Measurements from ENCODE around the gene CUL3. TPM values are rescaled to one million over a fixed set of nuclear protein-coding genes. Genes with fewer than 3 reads are reported as not detected.
"Not testable (repeated sequence)": the region's sequence is repeated elsewhere in the genome, so short reads cannot be mapped to it uniquely, and the experiment has no call there.

The CUL3 gene
- total RNA-seq, 1 donor from 2014 or later = 79.0 TPM

DNA sequence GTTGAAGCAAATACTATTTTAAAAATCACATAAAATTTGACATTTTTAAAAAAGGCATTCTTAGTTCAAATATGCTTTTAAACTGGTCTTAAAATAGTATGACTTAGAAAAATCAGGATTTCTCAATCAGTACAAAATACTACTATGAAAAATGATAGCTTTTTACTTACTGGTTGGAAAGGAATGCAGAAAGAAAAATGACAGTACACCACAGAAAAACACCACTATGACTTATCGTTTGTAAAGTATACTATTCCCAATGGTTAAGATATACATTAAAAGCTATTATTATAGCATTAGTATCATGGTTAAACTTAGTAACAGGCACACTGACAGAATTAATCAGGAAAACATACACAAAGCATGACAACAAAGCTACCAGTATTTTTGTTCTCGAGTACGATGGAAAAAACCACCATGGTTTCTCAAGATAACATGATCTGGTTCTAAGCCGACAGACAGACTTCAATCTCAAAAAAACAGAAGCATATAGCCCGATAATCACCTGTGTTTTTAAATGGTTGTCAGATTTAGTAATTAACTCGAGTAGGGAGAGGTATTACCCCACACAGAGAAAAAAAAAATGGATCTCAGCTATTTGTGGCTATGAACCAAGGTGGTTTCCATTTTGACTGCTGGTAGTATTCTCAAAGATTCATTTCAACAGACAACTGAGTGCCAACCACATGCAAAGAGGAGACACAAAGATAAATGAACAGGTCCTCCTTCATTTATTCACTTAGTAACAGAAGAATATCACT, 39.1 kb downstream of the CUL3 start:
- intact Hi-C loops (cut with micrococcal nuclease) = no loop called here

DNA sequence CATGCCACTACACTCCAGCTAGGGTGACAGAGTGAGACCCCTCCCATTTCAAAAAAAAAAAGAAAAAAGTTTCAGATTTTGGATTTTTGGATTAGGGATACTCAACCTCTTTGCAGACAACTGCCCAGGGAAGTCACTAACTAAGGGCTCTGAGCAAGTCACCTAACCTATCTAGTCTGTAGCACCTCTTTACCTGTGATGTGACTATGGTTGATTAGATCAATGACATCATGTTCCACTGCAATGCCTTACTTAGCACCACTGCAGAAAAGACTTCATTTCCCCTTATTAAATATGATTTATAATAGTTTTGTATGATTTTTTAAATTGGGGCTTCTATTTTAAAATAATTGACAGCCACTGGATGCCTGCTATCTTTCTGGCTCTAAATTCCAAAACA, 41.2 kb downstream of the CUL3 start:
- intact Hi-C loops (cut with micrococcal nuclease) = no loop called here

DNA sequence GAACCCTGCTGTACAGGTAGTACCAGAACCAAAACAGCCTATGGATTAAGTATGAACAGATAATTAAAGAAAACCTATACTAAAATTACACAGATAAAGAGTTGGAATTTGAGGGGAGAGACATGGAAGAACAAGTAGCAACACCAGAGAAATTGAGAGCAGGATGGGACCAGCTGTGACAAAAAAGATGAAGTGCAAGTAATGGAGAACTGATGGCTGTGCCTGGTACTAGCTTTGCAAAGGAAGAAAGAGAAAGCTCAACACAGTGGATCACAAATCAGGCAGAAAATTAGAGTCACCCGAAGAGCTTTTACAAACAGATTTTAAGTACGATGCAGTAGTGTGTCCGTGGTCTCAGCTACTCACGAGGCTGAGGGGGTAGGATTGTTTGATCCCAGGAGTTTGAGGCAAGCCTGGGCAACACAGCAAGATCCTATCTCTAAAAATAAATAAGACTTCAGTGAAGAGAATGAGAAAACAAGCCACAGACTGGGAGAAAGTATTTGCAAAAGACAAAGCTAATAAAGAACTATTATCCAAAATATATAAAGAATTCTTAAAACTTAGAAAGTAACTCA, 46.5 kb downstream of the CUL3 start:
- intact Hi-C loops (cut with micrococcal nuclease) = no loop called here

DNA sequence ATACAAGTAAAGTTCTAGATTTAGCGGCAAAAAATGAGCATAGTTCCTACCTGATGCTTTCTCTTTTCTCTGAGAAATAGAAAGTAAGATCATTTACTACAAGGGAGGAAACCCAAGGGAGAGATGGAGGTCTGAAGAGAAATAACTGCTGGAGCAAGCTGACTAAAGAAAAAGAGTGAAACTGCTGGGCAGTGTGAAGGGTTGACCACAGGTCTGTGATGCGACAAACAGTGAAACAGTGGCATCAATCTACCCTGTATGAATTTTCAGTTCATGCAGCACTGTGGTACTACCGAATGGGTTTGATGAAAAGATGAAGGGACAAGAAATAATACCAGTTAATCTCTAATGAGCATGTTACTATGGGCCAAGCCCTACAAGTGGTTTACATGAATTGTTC, 52.2 kb downstream of the CUL3 start:
- intact Hi-C loops (cut with micrococcal nuclease) = no loop called here

GRCh38 chr2:224532441-224532840, 52.7 kb downstream of the CUL3 start:
- intact Hi-C loops (cut with micrococcal nuclease) = no loop called here

DNA sequence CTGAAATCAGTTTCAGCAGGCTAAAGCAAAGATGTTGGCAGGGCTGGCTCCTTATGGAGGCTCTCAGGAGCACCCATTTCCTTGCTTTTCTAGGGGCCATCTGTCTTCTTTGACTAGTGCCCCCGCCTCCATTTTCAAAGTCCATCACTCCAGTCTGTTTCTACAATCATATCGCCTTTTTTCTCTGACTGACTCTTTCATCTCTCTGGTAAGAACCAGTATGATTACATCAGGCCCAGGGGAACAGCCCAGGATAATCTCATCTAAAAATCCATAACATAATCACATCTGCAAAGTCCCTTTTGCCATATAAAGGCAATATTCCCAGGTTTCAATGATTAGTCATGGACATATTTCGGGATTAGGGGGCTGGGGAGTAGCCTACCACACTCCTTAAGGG, 57.0 kb downstream of the CUL3 start:
- intact Hi-C loops (cut with micrococcal nuclease) = no loop called here

GRCh38 chr2:224525774-224526173, 59.4 kb downstream of the CUL3 start:
- intact Hi-C loops (cut with micrococcal nuclease) = loop anchor here (2.0 kb wide), 1 partner anchor 59 kb away; the partner anchor contains the start of gene CUL3

GRCh38 chr2:224524657-224525056, 60.5 kb downstream of the CUL3 start:
- intact Hi-C loops (cut with micrococcal nuclease) = loop anchor here (2.0 to 5.0 kb wide), 3 partner anchors 42 to 567 kb away; partner anchors contain the start of genes CUL3 and MRPL44

DNA sequence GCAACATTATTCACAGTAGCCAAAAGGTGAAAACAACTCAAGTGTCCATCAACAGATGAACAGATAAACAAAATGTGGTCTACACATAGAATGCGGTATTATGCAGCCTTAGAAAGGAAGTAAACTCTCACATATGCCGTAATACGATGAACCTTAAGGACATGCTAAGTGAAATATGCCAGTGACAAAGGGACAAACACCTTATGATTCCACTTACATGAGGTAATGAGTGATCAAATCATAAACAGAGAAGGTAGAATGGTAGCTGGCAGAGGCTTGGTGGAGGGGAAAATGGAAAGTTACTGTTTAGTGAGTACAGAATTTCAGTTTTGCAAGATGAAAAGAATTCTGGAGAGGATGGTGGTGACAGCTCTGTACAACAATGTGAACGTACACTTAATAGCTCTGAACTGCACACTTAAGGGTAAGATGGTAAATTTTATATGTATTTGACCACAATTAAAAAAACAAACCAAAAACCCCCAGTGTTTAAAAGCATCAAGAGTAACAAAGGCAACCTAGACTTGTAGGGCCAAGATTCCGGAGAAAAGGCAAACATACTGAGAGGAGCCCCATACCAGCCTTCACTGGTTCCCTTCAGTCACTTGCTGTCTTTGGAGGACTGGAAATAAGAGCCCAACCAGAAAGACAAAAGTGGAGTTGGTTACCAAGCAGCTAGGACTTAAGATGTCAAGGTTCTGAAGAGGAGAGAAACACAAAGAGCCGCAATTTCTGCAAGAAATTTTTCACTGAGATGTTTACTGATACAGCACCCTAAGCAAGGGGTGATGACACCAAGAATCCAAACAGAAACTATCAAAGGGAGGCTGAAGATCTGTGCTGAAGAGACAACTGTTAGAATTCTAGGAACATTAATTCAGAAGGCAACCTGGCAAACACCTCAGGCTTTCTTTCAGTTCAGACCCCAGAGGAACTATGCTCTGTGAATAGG, 61.3 kb downstream of the CUL3 start:
- intact Hi-C loops (cut with micrococcal nuclease) = loop anchor here (2.0 to 5.0 kb wide), 4 partner anchors 42 to 567 kb away; partner anchors contain the start of genes CUL3 and MRPL44

DNA sequence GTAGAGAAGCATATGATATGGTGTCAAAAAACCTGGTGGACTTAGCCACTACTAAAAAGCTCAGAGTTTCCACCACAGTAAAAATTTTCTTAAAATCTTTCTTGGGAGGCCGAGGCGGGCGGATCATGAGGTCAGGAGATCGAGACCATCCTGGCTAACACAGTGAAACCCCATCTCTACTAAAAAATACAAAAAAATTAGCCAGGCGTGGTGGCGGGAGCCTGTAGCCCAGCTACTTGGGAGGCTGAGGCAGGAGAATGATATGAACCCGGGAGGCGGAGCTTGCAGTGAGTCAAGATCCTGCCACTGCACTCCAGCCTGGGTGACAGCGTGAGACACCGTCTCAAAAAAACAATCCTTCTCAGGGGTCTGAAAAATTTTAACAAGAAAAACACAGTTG, 62.7 kb downstream of the CUL3 start:
- intact Hi-C loops (cut with micrococcal nuclease) = loop anchor here (2.0 to 5.0 kb wide), 3 partner anchors 40 to 565 kb away; partner anchors contain the start of gene MRPL44

DNA sequence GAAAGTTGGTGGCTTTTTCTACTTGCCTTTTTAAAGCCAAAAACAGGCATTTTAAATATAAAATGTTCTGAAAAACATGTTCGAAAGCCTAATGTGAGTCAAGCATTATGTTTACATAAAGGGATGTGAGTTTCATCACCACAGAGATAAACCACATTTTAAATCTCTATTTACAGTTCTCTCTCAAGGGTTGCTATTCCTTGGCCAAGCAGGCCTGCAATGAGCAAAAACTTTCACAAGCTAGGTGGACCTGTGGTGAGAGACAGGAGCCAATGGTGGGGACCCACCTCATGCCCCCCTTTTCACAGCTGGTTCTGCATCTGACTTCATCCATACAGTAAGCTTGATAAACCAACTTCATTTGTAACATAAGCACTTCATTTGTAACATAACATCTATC, 65.1 kb downstream of the CUL3 start:
- intact Hi-C loops (cut with micrococcal nuclease) = loop anchor here (5.0 kb wide), 2 partner anchors 38 to 563 kb away; partner anchors contain the start of gene MRPL44

DNA sequence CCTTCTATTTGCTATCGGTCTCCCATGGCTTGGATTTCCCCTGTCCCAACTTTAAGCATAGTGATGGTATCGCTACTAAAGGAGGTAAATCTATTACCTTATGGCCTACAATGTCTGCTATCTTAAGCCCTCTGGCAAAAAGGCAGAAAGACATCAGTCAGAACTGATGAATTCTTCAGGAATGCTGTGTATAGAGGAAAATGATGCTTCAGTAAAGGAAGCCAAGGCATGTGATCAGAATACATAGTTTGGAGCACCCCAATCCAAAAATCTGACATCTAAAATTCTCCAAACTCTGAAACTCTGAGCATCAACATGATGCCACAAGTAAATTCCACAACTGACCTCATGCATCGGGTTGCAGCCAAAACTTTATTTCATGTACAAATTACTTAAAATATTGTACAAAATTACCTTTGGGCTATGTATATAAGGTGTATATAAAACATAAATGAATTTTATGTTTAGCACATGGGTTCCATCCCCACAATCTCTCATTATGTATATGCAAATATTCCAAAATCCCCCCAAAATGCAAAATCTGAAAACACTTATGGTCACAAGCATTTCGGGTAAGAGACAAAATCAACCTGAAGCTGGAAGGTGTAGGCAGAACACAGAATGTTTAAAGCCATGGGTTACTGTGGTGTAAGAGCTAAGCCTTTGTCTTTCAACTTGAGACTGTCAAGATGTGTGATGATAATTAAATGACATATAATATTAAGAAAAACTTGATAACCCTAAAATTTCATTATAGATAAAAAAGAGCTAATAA, 66.2 kb downstream of the CUL3 start:
- intact Hi-C loops (cut with micrococcal nuclease) = no loop called here

DNA sequence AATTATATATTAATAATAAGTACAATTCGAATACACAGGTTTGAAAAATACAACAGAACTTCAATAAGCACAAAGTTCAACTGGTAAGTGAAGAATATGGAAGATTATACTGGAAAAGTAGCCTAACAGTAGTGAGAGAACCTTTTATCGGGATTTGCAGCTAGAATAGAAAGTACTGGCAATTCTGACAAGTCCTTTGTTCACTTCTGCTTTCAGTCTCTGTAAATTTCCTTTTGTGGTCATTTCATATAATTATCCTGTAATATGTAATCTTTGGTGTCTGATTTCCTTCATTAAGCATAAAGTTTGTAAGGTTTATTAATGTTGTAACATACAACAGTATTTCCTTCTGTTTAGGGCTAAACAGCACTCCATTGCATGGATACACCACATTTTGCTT, 67.2 kb downstream of the CUL3 start:
- intact Hi-C loops (cut with micrococcal nuclease) = no loop called here

DNA sequence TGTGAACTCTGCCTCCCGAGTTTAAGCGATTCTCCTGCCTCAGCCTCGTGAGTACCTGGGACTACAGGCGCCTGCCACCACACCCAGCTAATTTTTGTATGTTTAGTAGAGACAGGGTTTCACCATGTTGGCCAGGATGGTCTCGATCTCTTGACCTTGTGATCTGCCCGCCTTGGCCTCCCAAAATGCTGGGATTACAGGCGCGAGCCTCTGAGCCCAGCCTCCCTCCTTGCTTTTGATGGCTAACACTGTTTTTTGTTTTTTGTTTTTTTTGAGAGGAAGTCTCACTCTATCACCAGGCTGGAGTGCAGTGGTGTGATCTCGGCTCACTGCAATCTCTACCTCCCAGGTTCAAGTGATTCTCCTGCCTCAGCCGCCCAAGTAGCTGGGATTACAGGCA, 68.8 kb downstream of the CUL3 start:
- intact Hi-C loops (cut with micrococcal nuclease) = not testable (repeated sequence)

- intact Hi-C loops (cut with micrococcal nuclease) = no loop called here
These were observed 71.2 kb downstream of the CUL3 start for GRCh38 chr2:224513991-224514390.

- intact Hi-C loops (cut with micrococcal nuclease) = no loop called here
These were observed 77.4 kb downstream of the CUL3 start for GRCh38 chr2:224507789-224508188.

GRCh38 chr2:224506494-224506893, 78.7 kb downstream of the CUL3 start:
- intact Hi-C loops (cut with micrococcal nuclease) = no loop called here

GRCh38 chr2:224498991-224499390, 86.2 kb downstream of the CUL3 start:
- intact Hi-C loops (cut with micrococcal nuclease) = no loop called here

GRCh38 chr2:224492531-224492930, 92.6 kb downstream of the CUL3 start:
- intact Hi-C loops (cut with micrococcal nuclease) = no loop called here

DNA sequence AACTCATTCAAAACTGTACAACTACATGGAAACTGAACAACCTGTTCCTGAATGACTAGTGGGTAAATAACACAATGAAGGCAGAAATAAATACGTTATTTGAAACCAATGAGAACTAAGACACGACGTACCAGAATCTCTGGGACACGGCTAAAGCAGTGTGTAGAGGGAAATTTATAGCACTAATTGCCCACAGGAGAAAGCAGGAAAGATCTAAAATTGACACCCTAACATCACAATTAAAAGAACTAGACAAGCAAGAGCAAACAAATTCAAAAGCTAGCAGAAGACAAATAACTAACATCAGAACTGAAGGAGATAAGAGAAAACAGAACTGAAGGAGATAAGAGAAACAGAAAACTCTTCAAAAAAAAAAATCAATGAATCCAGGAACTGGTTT, 97.2 kb downstream of the CUL3 start:
- intact Hi-C loops (cut with micrococcal nuclease) = not testable (repeated sequence)
